GM21423 (cell line): ENCODE measurements around the gene MPZL2.
A peak's percentile ranks its signal among the peaks of the same experiment; 100 is the strongest.

Source experiments
- ATAC-seq: cut with Tn5 transposase; IDR thresholded peaks from one replicate; pipeline ENCODE4 v1.9.1; 2021; ENCODE audit warnings: mild to moderate bottlenecking, moderate library complexity; ENCODE audit not compliant: unreplicated experiment

The MPZL2 gene

GRCh38 chr11:118223570-118223969, 40.5 kb downstream of the MPZL2 start:
- no peak for ATAC-seq

- ATAC-seq, result no peak
Measured at GRCh38 chr11:118222437-118222836, 41.7 kb downstream of the MPZL2 start.

- no peak for ATAC-seq
Measured at GRCh38 chr11:118221419-118221818, 42.7 kb downstream of the MPZL2 start.

GRCh38 chr11:118219732-118220131, 44.4 kb downstream of the MPZL2 start:
- no peak for ATAC-seq

GRCh38 chr11:118219244-118219643, 44.9 kb downstream of the MPZL2 start:
- ATAC-seq, result no peak

GRCh38 chr11:118217575-118217974, 46.5 kb downstream of the MPZL2 start:
- ATAC-seq, result no peak

GRCh38 chr11:118216621-118217481, 47.2 kb downstream of the MPZL2 start:
- peak; percentile 39 for ATAC-seq

- no peak for ATAC-seq
Measured at GRCh38 chr11:118215765-118216164, 48.3 kb downstream of the MPZL2 start.

- no peak for ATAC-seq
Measured at GRCh38 chr11:118215262-118215661, 48.8 kb downstream of the MPZL2 start.

GRCh38 chr11:118214210-118214914, 49.7 kb downstream of the MPZL2 start:
- no peak for ATAC-seq

- ATAC-seq, result no peak
Measured at GRCh38 chr11:118213781-118214180, 50.3 kb downstream of the MPZL2 start.

GRCh38 chr11:118213201-118213600, 50.9 kb downstream of the MPZL2 start:
- no peak for ATAC-seq

- ATAC-seq, result no peak
Measured at GRCh38 chr11:118212781-118213191, 51.3 kb downstream of the MPZL2 start.

GRCh38 chr11:118212131-118212725, 51.9 kb downstream of the MPZL2 start:
- ATAC-seq, result no peak

- no peak for ATAC-seq
Measured at GRCh38 chr11:118211006-118211405, 53.1 kb downstream of the MPZL2 start.

- no peak for ATAC-seq
Measured at GRCh38 chr11:118210323-118210722, 53.8 kb downstream of the MPZL2 start.

GRCh38 chr11:118209033-118209432, 55.1 kb downstream of the MPZL2 start:
- ATAC-seq, result no peak

- ATAC-seq, result no peak
Measured at GRCh38 chr11:118207079-118207478, 57.0 kb downstream of the MPZL2 start.

- ATAC-seq, result no peak
Measured at GRCh38 chr11:118206391-118207031, 57.6 kb downstream of the MPZL2 start.

- ATAC-seq, result no peak
Measured at GRCh38 chr11:118205606-118206378, 58.3 kb downstream of the MPZL2 start.
